GM12878 (cell line): ENCODE results near the gene EFNA1. TPM values are rescaled to one million over a fixed set of nuclear protein-coding genes. Genes with fewer than 3 reads are reported as not detected.
"Not testable (repeated sequence)": the region's sequence is repeated elsewhere in the genome, so short reads cannot be mapped to it uniquely, and the experiment has no call there.

Experiments used
- ATAC-seq: fragments of 200-7000 bp; cut with Tn5 transposase; 3 replicates; pipeline ENCODE4 v1.9.1; 2020; ENCODE audit warnings: mild to moderate bottlenecking, moderate library complexity
- BruUV-seq: library from RNA; stranded (reverse); fragments of 400-500 nt; replicated peaks from 2 replicates; lab custom pipeline; 2021; lab: Mats Ljungman, UMichigan
- CTCF ChIA-PET: fragments of 300-600 bp; sonication (Branson Sonifier 250); formaldehyde crosslinking; extraction: SDS; loops from one replicate; lab custom pipeline; 2021; ENCODE audit warnings: inconsistent platforms; lab: Yijun Ruan, JAX
- POLR2A ChIA-PET: fragments of 350-600 bp; formaldehyde crosslinking; extraction: SDS; loops from one replicate; lab custom pipeline; 2021; ENCODE audit warnings: inconsistent platforms; lab: Charles Lee
- RAD21 ChIA-PET: fragments of 300-600 bp; sonication (Branson Sonifier 250); formaldehyde crosslinking; loops from one replicate; lab custom pipeline; 2023; ENCODE audit warnings: antibody characterized with exemption; ENCODE audit not compliant: unreplicated experiment; lab: Charles Lee
- SMC1A ChIA-PET: fragments of 300-600 bp; sonication (Branson Sonifier 250); formaldehyde crosslinking; loops from one replicate; lab custom pipeline; 2023; ENCODE audit not compliant: unreplicated experiment, uncharacterized antibody; lab: Charles Lee
- DNase-seq: peaks from one replicate; pipeline ENCODE4 v3.0.0-alpha.2; 2011; ENCODE audit warnings: low read depth, low spot score
- FAIRE-seq: peaks from 3 replicates; lab custom pipeline; 2011; peaks lifted over from hg19 to GRCh38; lab: Jason Lieb, UNC
- H2AFZ ChIP-seq: 2 replicates; pipeline ENCODE4 v1.6.0; 2011; ENCODE audit warnings: low read depth, low read length, control low read depth; ENCODE audit not compliant: control insufficient read depth
- H3K27ac ChIP-seq: 2 replicates; pipeline ENCODE4 v1.5.1; 2011; ENCODE audit warnings: control low read depth; ENCODE audit not compliant: control insufficient read depth, insufficient read depth
- H3K27me3 ChIP-seq, 2 experiments: replicated peaks in 1 of 2; 2 replicates each; pipeline versions ENCODE4 v1.6.0 to v1.6.1; 2011; ENCODE audit warnings: low read length in 1 of 2; ENCODE audit not compliant: control insufficient read depth in 2 of 2, insufficient read depth in 2 of 2
- H3K36me3 ChIP-seq, 2 experiments: 2 replicates each; pipeline ENCODE4 v1.5.1; 2011; ENCODE audit warnings: low read length in 1 of 2; ENCODE audit not compliant: control insufficient read depth in 2 of 2, insufficient read depth in 2 of 2
- H3K4me1 ChIP-seq: 2 replicates; pipeline ENCODE4 v1.6.1; 2011; ENCODE audit warnings: mild to moderate bottlenecking, low read length, moderate library complexity, mixed read lengths; ENCODE audit not compliant: control insufficient read depth, insufficient read depth
- H3K4me2 ChIP-seq: 2 replicates; pipeline ENCODE4 v1.6.0; 2011; ENCODE audit warnings: control low read depth; ENCODE audit not compliant: control insufficient read depth, insufficient read depth
- H3K4me3 ChIP-seq: fragments of 200-600 bp; sonication (generic); 2 replicates; pipeline ENCODE4 v1.5.1; 2016
- H3K79me2 ChIP-seq: 2 replicates; pipeline ENCODE4 v1.6.0; 2011; ENCODE audit warnings: low read length; ENCODE audit not compliant: control insufficient read depth, insufficient read depth
- H3K9ac ChIP-seq: 2 replicates; pipeline ENCODE4 v1.8.0; 2011; ENCODE audit warnings: low read length, control low read depth, mixed read lengths; ENCODE audit not compliant: control insufficient read depth, insufficient read depth
- H3K9me3 ChIP-seq: replicated peaks from 3 replicates; pipeline ENCODE4 v1.5.1; 2011; ENCODE audit warnings: mild to moderate bottlenecking, low read length; ENCODE audit not compliant: control insufficient read depth, insufficient read depth
- H4K20me1 ChIP-seq: 2 replicates; pipeline ENCODE4 v1.6.0; 2011; ENCODE audit not compliant: control insufficient read depth, insufficient read depth
- ATF2 ChIP-seq: IDR thresholded peaks from 2 replicates; pipeline ENCODE4 v1.6.1; 2012; ENCODE audit warnings: low read length, inconsistent platforms
- PML ChIP-seq: IDR thresholded peaks from 2 replicates; pipeline ENCODE4 v1.6.1; 2012; ENCODE audit warnings: low read length, inconsistent platforms
- RELB ChIP-seq: fragments of 450-650 bp; IDR thresholded peaks from 2 replicates; pipeline ENCODE4 v1.6.1; 2017; ENCODE audit warnings: low read depth, mild to moderate bottlenecking, moderate library complexity
- ZBTB40 ChIP-seq: fragments of 450-650 bp; IDR thresholded peaks from 2 replicates; pipeline ENCODE4 v1.6.1; 2016; ENCODE audit warnings: mild to moderate bottlenecking, moderate library complexity, borderline replicate concordance
- ZNF274 ChIP-seq: IDR thresholded peaks from one replicate; pipeline ENCODE4 v1.8.0; 2011; ENCODE audit not compliant: insufficient read length, insufficient read depth
- WGBS: methylation state at CpG from one replicate; pipeline ENCODE4 v1.1.6; 2016; ENCODE audit warnings: low lambda C conversion rate; ENCODE audit not compliant: insufficient replicate concordance, insufficient coverage; ENCODE audit errors: missing lambda C conversion rate; 5-methylcytosine and 5-hydroxymethylcytosine counted together
- in situ Hi-C: fragments of 300-500 bp; cut with MboI; formaldehyde crosslinking; loops from 9 replicates; pipeline ENCODE4 v1.14.3; 2018; ENCODE audit warnings: mixed read lengths
- intact Hi-C: fragments of 100-400 bp; cut with micrococcal nuclease; formaldehyde crosslinking; loops from one replicate; pipeline ENCODE4 v1.14.2; 2022; ENCODE audit not compliant: unreplicated experiment
- polyA plus RNA-seq, 11 experiments: library from polyadenylated mRNA; depleted of rRNA in 4 of 11; unstranded in 6 of 11; stranded (reverse) in 5 of 11; fragments of >200 nt; fragmentation: Nextera tagmentation in 4 of 11; fragmentation: Illumina TruSeq in 1 of 11; extraction: Ambion mirVana in 4 of 11; extraction: Trizol in 1 of 11; gene quantifications; 1 replicate in 1 of 11; 2 replicates in 10 of 11; pipeline versions ENCODE4 v1.2.1 to v1.2.3, GENCODE V29; 2011 to 2016; ENCODE audit warnings: inconsistent platforms in 2 of 11, missing spikeins in 2 of 11, low read depth in 1 of 11
- total RNA-seq, 4 experiments: library from RNA; depleted of rRNA in 3 of 4; stranded (reverse); fragments of >200 nt in 3 of 4; fragmentation: Illumina TruSeq in 1 of 4; extraction: Trizol in 1 of 4; gene quantifications; 2 replicates each; pipeline versions ENCODE4 v1.2.1 to v1.2.3, GENCODE V29; 2013 to 2021

Gene EFNA1
- total and polyA plus RNA-seq, 10 of the 15 experiments (the other 5 are each of a cell fraction or from before 2014, with no cell fraction given), result 0.13 to 7.5 (median 0.28) TPM; not detected in 5

GRCh38 chr1:155117610-155118009 lies 10.1 kb upstream of the EFNA1 start (continued):
- no peak for TF ChIP-seq RELB
- no peak for TF ChIP-seq ZNF274
- TF ChIP-seq, all 136 proteins: peak for 0

- H3K4me2 ChIP-seq, DNase-seq, POLR2A ChIA-PET, H3K9me3 ChIP-seq, H3K9ac ChIP-seq, intact Hi-C loops, H3K36me3 ChIP-seq, FAIRE-seq, H3K27me3 ChIP-seq, H3K4me3 ChIP-seq, ATAC-seq, H4K20me1 ChIP-seq, in situ Hi-C loops, H3K27ac ChIP-seq, BruUV-seq, H2AFZ ChIP-seq, H3K79me2 ChIP-seq, H3K4me1 ChIP-seq: not testable (repeated sequence)
- ChIA-PET SMC1A (interaction anchor here (0.6 to 1.5 kb wide), 3 partner anchors 12 to 1081 kb away, joined by 3 to 5 read pairs (median 3); no protein-coding TSS in a partner anchor), RAD21 (interaction anchor here (0.7 to 1.4 kb wide), 3 partner anchors 49 to 192 kb away, joined by 3 read pairs; partner anchors contain the start of gene KRTCAP2), CTCF (interaction anchor here (0.8 to 2.9 kb wide), 4 partner anchors 23 to 67 kb away, joined by 3 to 10 read pairs (median 3); partner anchors contain the start of gene ADAM15)
- WGBS, result 11% methylated on average over 7 of the region's 7 CpGs
Measured at GRCh38 chr1:155118090-155118489, 9.6 kb upstream of the EFNA1 start.

DNA sequence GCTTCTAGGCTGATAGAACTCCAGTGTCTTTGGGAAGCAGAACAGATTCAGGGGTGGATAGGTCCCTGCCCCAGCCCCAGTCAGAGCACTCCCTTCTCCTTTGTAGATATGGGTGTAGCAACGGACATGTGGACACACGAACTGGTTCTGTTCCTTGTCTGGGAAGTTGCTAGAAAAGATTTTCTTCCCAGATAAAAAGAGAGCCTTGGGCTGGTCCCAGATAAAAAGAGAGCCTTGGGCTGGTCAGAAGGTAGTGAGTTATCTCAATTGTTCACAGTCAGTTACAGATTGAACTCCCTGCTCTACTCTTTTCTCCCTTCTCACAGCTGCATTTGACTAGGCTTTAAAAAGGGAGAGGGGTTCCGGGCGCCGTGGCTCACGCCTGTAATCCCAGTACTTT lies 7.4 kb upstream of the EFNA1 start:
- DNase-seq, result no peak
- POLR2A ChIA-PET, result interaction anchor here (1.0 kb wide), 1 partner anchor 12 kb away, joined by 3 read pairs; no protein-coding TSS in a partner anchor
- no peak overlapping the region for H3K27ac ChIP-seq
- no peaks in the 10 kb centered on the region for H4K20me1 ChIP-seq
- in situ Hi-C loops (no loop called here), intact Hi-C loops (no loop called here)
- H3K4me3 ChIP-seq, result no peak overlapping the region
- peaks cover 5% of the 10 kb centered on the region; the same call in 1 of the 2 replicates for H3K4me1 ChIP-seq
- FAIRE-seq, result no peak
- H2AFZ ChIP-seq, result no peak overlapping the region
- H3K9ac ChIP-seq, result no peak overlapping the region
- no peaks in the 10 kb centered on the region for H3K9me3 ChIP-seq
- H3K36me3 ChIP-seq, result no peaks in the 10 kb centered on the region
- H3K79me2 ChIP-seq, result no peaks in the 10 kb centered on the region
- BruUV-seq, result no TSS peak
- SMC1A ChIA-PET, result no interaction called here
- no peak for ATAC-seq
- RAD21 ChIA-PET, result no interaction called here
- no peak overlapping the region for H3K4me2 ChIP-seq
- 0% methylated on average over 6 of the region's 6 CpGs for WGBS
- CTCF ChIA-PET, result interaction anchor here (1.0 to 2.1 kb wide), 3 partner anchors 8 to 53 kb away, joined by 3 to 5 read pairs (median 4); partner anchors contain the start of gene KRTCAP2
- peaks cover 0 to 4% of the 10 kb centered on the region in 2 experiments; a peak in 1 of 4 replicates for H3K27me3 ChIP-seq
- TF ChIP-seq ATF2, result no peak
- TF ChIP-seq PML, result no peak
- no peak for TF ChIP-seq ZBTB40
